ENCODE results near the gene RPSA. TPM values are rescaled to one million over a fixed set of nuclear protein-coding genes. Genes with fewer than 3 reads are reported as not detected.
"Not testable (repeated sequence)": the region's sequence is repeated elsewhere in the genome, so short reads cannot be mapped to it uniquely, and the experiment has no call there.

Gene RPSA
- polyA plus RNA-seq, 4 donors: 1,358 to 1,713 (median 1,571) TPM

GRCh38 chr3:39418556-39419225, 12.2 kb downstream of the RPSA start:
- not testable (repeated sequence) for DNase-seq (ENCODE audit: low read depth in 4 of 4, low spot score in 2 of 4)

- no peak for DNase-seq (ENCODE audit: low read depth in 4 of 4, low spot score in 2 of 4)
Measured at GRCh38 chr3:39419742-39420315, 13.3 kb downstream of the RPSA start.

- no peak for DNase-seq (ENCODE audit: low read depth in 4 of 4, low spot score in 2 of 4)
Measured at GRCh38 chr3:39420543-39420942, 14.0 kb downstream of the RPSA start.

GRCh38 chr3:39423436-39423970, 17.0 kb downstream of the RPSA start:
- DNase-seq (ENCODE audit: low read depth in 4 of 4, low spot score in 2 of 4): no peak

- no peak for DNase-seq (ENCODE audit: low read depth in 4 of 4, low spot score in 2 of 4)
Measured at GRCh38 chr3:39426312-39426711, 19.8 kb downstream of the RPSA start.

- no peak for DNase-seq (ENCODE audit: low read depth in 4 of 4, low spot score in 2 of 4)
Measured at GRCh38 chr3:39427506-39427905, 21.0 kb downstream of the RPSA start.

- DNase-seq (ENCODE audit: low read depth in 4 of 4, low spot score in 2 of 4): no peak
Measured at GRCh38 chr3:39428745-39429201, 22.3 kb downstream of the RPSA start.

- DNase-seq (ENCODE audit: low read depth in 4 of 4, low spot score in 2 of 4): no peak
Measured at GRCh38 chr3:39429466-39429865, 22.9 kb downstream of the RPSA start.

- DNase-seq (ENCODE audit: low read depth in 4 of 4, low spot score in 2 of 4): no peak
Measured at GRCh38 chr3:39432342-39432741, 25.8 kb downstream of the RPSA start.

GRCh38 chr3:39433642-39434041, 27.1 kb downstream of the RPSA start:
- DNase-seq (ENCODE audit: low read depth in 4 of 4, low spot score in 2 of 4): no peak

- DNase-seq (ENCODE audit: low read depth in 4 of 4, low spot score in 2 of 4): no peak
Measured at GRCh38 chr3:39434574-39434973, 28.1 kb downstream of the RPSA start.

GRCh38 chr3:39435006-39435748, 28.7 kb downstream of the RPSA start:
- DNase-seq (ENCODE audit: low read depth in 4 of 4, low spot score in 2 of 4): no peak

- DNase-seq (ENCODE audit: low read depth in 4 of 4, low spot score in 2 of 4): no peak
Measured at GRCh38 chr3:39438880-39439279, 32.4 kb downstream of the RPSA start.

GRCh38 chr3:39440316-39440715, 33.8 kb downstream of the RPSA start:
- DNase-seq (ENCODE audit: low read depth in 4 of 4, low spot score in 2 of 4): no peak

GRCh38 chr3:39443530-39443929, 37.0 kb downstream of the RPSA start:
- no peak for DNase-seq (ENCODE audit: low read depth in 4 of 4, low spot score in 2 of 4)

- no peak for DNase-seq (ENCODE audit: low read depth in 4 of 4, low spot score in 2 of 4)
Measured at GRCh38 chr3:39445927-39446326, 39.4 kb downstream of the RPSA start.

GRCh38 chr3:39446444-39446843, 39.9 kb downstream of the RPSA start:
- DNase-seq (ENCODE audit: low read depth in 4 of 4, low spot score in 2 of 4): no peak

- peak; percentile 68 to 88 (median 77) for DNase-seq (ENCODE audit: low read depth in 4 of 4, low spot score in 2 of 4)
Measured at GRCh38 chr3:39447637-39448483, 41.3 kb downstream of the RPSA start.

GRCh38 chr3:39448506-39449233, 42.1 kb downstream of the RPSA start:
- DNase-seq (ENCODE audit: low read depth in 4 of 4, low spot score in 2 of 4): no peak

GRCh38 chr3:39449796-39450195, 43.3 kb downstream of the RPSA start:
- no peak for DNase-seq (ENCODE audit: low read depth in 4 of 4, low spot score in 2 of 4)
